Stomach (tissue), 4 donors: ENCODE measurements around the gene MAPK8IP3.

Source experiments
- EP300 ChIP-seq: sonication (generic); formaldehyde crosslinking; IDR thresholded peaks from one replicate; pipeline ENCODE4 v1.6.1; 2017; ENCODE audit warnings: antibody characterized with exemption
- POLR2A ChIP-seq, 4 donors: fragments of 450-650 bp; IDR thresholded peaks; one replicate each; pipeline ENCODE4 v1.6.1; 2016; ENCODE audit warnings: antibody characterized with exemption in 4 of 4, control low read depth in 2 of 4, mild to moderate bottlenecking in 1 of 4, moderate library complexity in 1 of 4
- POLR2AphosphoS5 ChIP-seq, 3 donors: sonication (generic); formaldehyde crosslinking; IDR thresholded peaks; one replicate each; pipeline ENCODE4 v1.6.1; 2016; ENCODE audit warnings: antibody characterized with exemption in 3 of 3
- TF ChIP-seq, protein P1 (sequence below), 7 experiments: fragments of 450-650 bp in 4 of 7; fragments of 200-600 bp in 3 of 7; sonication (generic) in 3 of 7; IDR thresholded peaks; one replicate each; pipeline ENCODE4 v1.5.1; 2016 to 2019; ENCODE audit warnings: antibody characterized with exemption in 7 of 7, control low read depth in 2 of 7, mild to moderate bottlenecking in 1 of 7

DNA sequence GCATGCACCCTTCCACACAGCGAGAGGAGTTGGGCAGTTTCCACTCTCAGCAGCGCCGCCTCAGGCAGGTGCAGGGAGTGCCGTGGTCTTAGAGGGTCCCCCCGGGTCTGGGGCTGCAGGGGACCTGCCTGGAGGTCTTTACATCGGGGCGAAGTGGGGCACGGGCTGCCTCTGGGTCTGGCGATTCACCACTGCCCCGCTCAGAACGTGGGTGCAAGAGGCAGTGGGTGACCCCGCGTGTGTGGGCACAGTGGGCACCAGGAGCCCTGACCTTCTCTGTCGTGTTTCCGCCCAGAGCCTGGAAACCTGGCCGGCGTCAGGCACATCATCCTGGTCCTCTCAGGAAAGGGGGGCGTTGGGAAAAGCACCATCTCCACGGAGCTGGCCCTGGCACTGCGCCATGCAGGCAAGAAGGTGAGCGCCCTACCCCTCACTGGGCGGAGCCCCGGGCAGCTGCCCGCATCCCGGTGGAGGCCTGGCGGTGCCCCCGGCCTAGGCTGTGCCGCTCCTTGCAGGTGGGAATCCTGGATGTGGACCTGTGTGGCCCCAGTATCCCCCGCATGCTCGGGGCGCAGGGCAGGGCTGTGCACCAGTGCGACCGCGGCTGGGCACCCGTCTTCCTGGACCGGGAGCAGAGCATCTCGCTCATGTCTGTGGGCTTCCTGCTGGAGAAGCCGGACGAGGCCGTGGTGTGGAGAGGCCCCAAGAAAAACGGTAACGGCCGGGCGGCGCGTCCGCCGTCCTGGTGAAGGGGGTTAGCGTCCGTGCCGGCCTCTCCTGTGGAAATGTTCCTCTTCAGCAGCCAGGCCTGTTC lies 80.5 kb downstream of the MAPK8IP3 start:
- TF ChIP-seq, protein P1, sequence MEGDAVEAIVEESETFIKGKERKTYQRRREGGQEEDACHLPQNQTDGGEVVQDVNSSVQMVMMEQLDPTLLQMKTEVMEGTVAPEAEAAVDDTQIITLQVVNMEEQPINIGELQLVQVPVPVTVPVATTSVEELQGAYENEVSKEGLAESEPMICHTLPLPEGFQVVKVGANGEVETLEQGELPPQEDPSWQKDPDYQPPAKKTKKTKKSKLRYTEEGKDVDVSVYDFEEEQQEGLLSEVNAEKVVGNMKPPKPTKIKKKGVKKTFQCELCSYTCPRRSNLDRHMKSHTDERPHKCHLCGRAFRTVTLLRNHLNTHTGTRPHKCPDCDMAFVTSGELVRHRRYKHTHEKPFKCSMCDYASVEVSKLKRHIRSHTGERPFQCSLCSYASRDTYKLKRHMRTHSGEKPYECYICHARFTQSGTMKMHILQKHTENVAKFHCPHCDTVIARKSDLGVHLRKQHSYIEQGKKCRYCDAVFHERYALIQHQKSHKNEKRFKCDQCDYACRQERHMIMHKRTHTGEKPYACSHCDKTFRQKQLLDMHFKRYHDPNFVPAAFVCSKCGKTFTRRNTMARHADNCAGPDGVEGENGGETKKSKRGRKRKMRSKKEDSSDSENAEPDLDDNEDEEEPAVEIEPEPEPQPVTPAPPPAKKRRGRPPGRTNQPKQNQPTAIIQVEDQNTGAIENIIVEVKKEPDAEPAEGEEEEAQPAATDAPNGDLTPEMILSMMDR (IDR thresholded peaks at IDR 0.05) = no peak
- TF ChIP-seq POLR2AphosphoS5 (IDR thresholded peaks at IDR 0.05) = no peak
- no peak for TF ChIP-seq EP300
- TF ChIP-seq POLR2A (IDR thresholded peaks at IDR 0.05) = no peak
